Upper lobe of right lung (tissue), 1 donor: ENCODE data around the gene CEBPE. TPM values are rescaled to one million over a fixed set of nuclear protein-coding genes. Genes with fewer than 3 reads are reported as not detected.

Experiments used
- ATAC-seq: fragments of 200-7000 bp; cut with Tn5 transposase; one replicate; pipeline ENCODE4 v1.9.1; 2020; ENCODE audit warnings: mild to moderate bottlenecking, moderate library complexity
- DNase-seq: peaks from one replicate; pipeline ENCODE4 v3.0.0-alpha.2; 2020
- H3K27ac ChIP-seq: fragments of 200-600 bp; one replicate; pipeline ENCODE4 v1.8.0; 2022
- H3K27me3 ChIP-seq: fragments of 200-600 bp; one replicate; pipeline ENCODE4 v1.8.0; 2022; ENCODE audit warnings: mild to moderate bottlenecking
- H3K36me3 ChIP-seq: fragments of 200-600 bp; one replicate; pipeline ENCODE4 v1.8.0; 2022
- H3K4me1 ChIP-seq: fragments of 200-600 bp; one replicate; pipeline ENCODE4 v1.8.0; 2022
- H3K4me3 ChIP-seq: fragments of 200-600 bp; one replicate; pipeline ENCODE4 v1.8.0; 2022; ENCODE audit warnings: mild to moderate bottlenecking
- H3K9me3 ChIP-seq: fragments of 200-600 bp; one replicate; pipeline ENCODE4 v1.8.0; 2022
- CTCF ChIP-seq: fragments of 200-600 bp; IDR thresholded peaks from one replicate; pipeline ENCODE4 v1.8.0; 2022; ENCODE audit warnings: antibody characterized with exemption
- intact Hi-C: fragments of 100-400 bp; cut with DNase I; formaldehyde crosslinking; loops from one replicate; pipeline ENCODE4 v1.11.0; 2022
- total RNA-seq: library from RNA; stranded (reverse); fragmentation: NEBNext Ultra II Directional; extraction: Animal tissue kit (Norgen Biotek cat#: 25700); gene quantifications from one replicate; pipeline ENCODE4 v1.2.1, GENCODE V29; 2021
- donor health status: DM: no; HTN: yes; CAD: no; lungs with severe emphysema.

CEBPE gene
- total RNA-seq, 1 donor from 2014 or later, result not detected

DNA sequence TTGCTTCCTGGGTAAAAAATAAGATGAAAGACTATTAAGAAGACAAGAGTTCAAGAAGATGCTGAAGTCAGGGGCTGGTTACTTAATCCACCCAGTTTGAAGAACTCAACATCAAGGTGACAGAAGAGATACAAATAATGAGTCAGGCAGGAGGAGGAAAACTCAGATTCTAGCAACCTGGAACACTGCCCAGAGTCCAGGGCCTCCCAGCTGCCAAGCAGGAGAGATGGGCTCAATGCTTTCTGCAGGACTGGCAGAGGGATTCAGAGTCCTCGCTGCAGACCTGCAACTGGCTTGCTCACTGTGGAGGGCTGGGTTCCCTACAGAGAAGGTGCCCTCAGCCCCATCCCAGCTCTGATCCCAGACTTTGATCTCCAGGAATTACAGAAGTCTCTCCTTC lies 28.6 kb upstream of the CEBPE start:
- H3K36me3 ChIP-seq, result no peaks in the 10 kb centered on the region
- no peaks in the 10 kb centered on the region for H3K9me3 ChIP-seq
- no peak for DNase-seq
- H3K4me1 ChIP-seq, result peaks cover 10% of the 10 kb centered on the region
- no peak overlapping the region for H3K27ac ChIP-seq
- H3K27me3 ChIP-seq, result no peaks in the 10 kb centered on the region
- intact Hi-C loops, result no loop called here
- no peak for TF ChIP-seq CTCF
- no peak for ATAC-seq
- H3K4me3 ChIP-seq, result no peak overlapping the region

DNA sequence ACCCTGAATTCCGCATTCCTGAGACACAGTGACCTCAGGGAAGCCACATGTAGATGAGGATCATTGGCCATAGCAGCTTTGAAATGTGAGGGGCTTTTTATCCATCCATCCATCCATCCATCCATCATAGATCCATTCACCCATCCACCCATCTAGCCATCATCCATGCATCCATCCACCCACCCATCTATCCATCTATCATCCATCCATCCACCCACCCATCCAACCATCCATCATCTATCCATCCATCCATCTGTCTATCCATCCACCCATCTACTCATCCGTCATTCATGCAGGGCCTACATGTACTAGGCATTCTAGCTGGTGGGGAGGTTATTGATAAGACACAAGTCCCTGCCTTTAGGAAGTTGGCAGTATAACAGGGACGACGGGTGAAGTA lies 27.9 kb upstream of the CEBPE start:
- no peak overlapping the region for H3K4me3 ChIP-seq
- H3K9me3 ChIP-seq, result no peaks in the 10 kb centered on the region
- H3K4me1 ChIP-seq, result peaks cover 12% of the 10 kb centered on the region
- TF ChIP-seq CTCF, result no peak
- intact Hi-C loops, result no loop called here
- H3K36me3 ChIP-seq, result no peaks in the 10 kb centered on the region
- no peaks in the 10 kb centered on the region for H3K27me3 ChIP-seq
- no peak for ATAC-seq
- no peak for DNase-seq
- H3K27ac ChIP-seq, result no peak overlapping the region

- no peak for TF ChIP-seq CTCF
- Histone ChIP-seq H3K36me3 (no peaks in the 10 kb centered on the region), H3K27me3 (no peaks in the 10 kb centered on the region), H3K9me3 (no peaks in the 10 kb centered on the region), H3K4me1 (peaks cover 12% of the 10 kb centered on the region), H3K27ac (peak overlapping the region; percentile 42), H3K4me3 (no peak overlapping the region)
- ATAC-seq (no peak), DNase-seq (no peak)
- intact Hi-C loops, result no loop called here
These were observed 27.4 kb upstream of the CEBPE start for GRCh38 chr14:23146351-23146910.

GRCh38 chr14:23145794-23146350 lies 26.8 kb upstream of the CEBPE start:
- TF ChIP-seq CTCF, result no peak

DNA sequence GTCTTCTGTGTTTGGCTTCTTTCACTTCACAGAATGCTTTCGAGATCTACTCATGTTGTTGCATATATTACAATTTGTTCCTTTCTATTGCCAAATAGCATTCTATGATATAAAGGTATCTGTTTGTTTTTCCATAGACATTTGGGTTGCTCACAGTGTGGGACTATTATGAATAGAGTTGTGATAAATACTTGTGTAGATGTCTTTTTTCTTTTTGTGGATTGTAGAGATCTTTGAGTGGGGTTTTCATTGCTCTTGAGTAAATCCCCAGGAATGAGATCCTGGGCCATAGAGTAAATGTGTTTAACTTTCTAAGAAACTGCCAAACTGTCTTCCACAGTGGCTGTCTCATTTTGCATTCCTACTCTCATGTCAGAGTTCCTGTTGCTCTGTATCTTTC lies 24.9 kb upstream of the CEBPE start:
- Histone ChIP-seq H3K36me3 (peaks cover 6% of the 10 kb centered on the region), H3K27ac (no peak overlapping the region), H3K4me3 (no peak overlapping the region), H3K27me3 (no peaks in the 10 kb centered on the region), H3K9me3 (no peaks in the 10 kb centered on the region), H3K4me1 (peaks cover 12% of the 10 kb centered on the region)
- no peak for TF ChIP-seq CTCF
- intact Hi-C loops, result no loop called here
- ATAC-seq (no peak), DNase-seq (no peak)

More at GRCh38 chr14:23145794-23146350, 26.8 kb upstream of the CEBPE start:
- Histone ChIP-seq H3K27ac (peak overlapping the region; percentile 42), H3K9me3 (no peaks in the 10 kb centered on the region), H3K4me3 (no peak overlapping the region), H3K36me3 (no peaks in the 10 kb centered on the region), H3K4me1 (peaks cover 12% of the 10 kb centered on the region), H3K27me3 (no peaks in the 10 kb centered on the region)
- ATAC-seq (peak; percentile 62), DNase-seq (no peak)
- intact Hi-C loops, result no loop called here

- TF ChIP-seq CTCF, result no peak
- Histone ChIP-seq H3K27me3 (no peaks in the 10 kb centered on the region), H3K4me1 (peaks cover 12% of the 10 kb centered on the region), H3K9me3 (no peaks in the 10 kb centered on the region), H3K4me3 (no peak overlapping the region), H3K27ac (no peak overlapping the region), H3K36me3 (peaks cover 12% of the 10 kb centered on the region)
- intact Hi-C loops, result no loop called here
- DNase-seq, result no peak
- ATAC-seq, result no peak
These were observed 23.8 kb upstream of the CEBPE start for GRCh38 chr14:23142826-23143225.
